CD14-positive monocyte (primary cell): ENCODE data around the gene PARD6B. TPM values are rescaled to one million over a fixed set of nuclear protein-coding genes. Genes with fewer than 3 reads are reported as not detected.

Experiments
- DNase-seq, 3 donors: peaks; one replicate each; pipeline ENCODE4 v3.0.0-alpha.2; 2011 to 2022
- H2AFZ ChIP-seq: 2 replicates; pipeline ENCODE4 v1.6.0; 2012; ENCODE audit warnings: mild to moderate bottlenecking, low read depth, low read length, inconsistent platforms; ENCODE audit not compliant: insufficient read depth, poor library complexity, severe bottlenecking
- H3K27ac ChIP-seq, 2 donors: 1 replicate in 1 of 2; 2 replicates in 1 of 2; pipeline ENCODE4 v1.5.1; 2012 to 2013; ENCODE audit warnings: low read length in 2 of 2, control low read depth in 1 of 2, inconsistent platforms in 1 of 2, low read depth in 1 of 2, mild to moderate bottlenecking in 1 of 2
- H3K27me3 ChIP-seq, 2 donors: one replicate each; pipeline versions ENCODE4 v1.6.0 to v1.6.1; 2011 to 2013; ENCODE audit warnings: low read length in 2 of 2; ENCODE audit not compliant: control insufficient read depth in 2 of 2, insufficient read depth in 2 of 2
- H3K36me3 ChIP-seq, 2 donors: replicated peaks in 1 of 2; 1 replicate in 1 of 2; 2 replicates in 1 of 2; pipeline versions ENCODE4 v1.5.1 to v1.6.1; 2012 to 2013; ENCODE audit warnings: low read length in 2 of 2, control low read depth in 1 of 2, inconsistent platforms in 1 of 2, mild to moderate bottlenecking in 1 of 2; ENCODE audit not compliant: insufficient read depth in 2 of 2, control insufficient read depth in 1 of 2
- H3K4me1 ChIP-seq, 2 donors: 1 replicate in 1 of 2; 2 replicates in 1 of 2; pipeline versions ENCODE4 v1.5.1 to v1.6.1; 2012 to 2013; ENCODE audit warnings: low read length in 2 of 2, control low read depth in 1 of 2, inconsistent platforms in 1 of 2, mild to moderate bottlenecking in 1 of 2, moderate library complexity in 1 of 2; ENCODE audit not compliant: insufficient read depth in 2 of 2, control insufficient read depth in 1 of 2
- H3K4me2 ChIP-seq: replicated peaks from 2 replicates; pipeline ENCODE3; 2012; ENCODE audit warnings: low read length, moderate library complexity, mild to moderate bottlenecking; ENCODE audit not compliant: poor library complexity, severe bottlenecking; ENCODE audit errors: extremely low read depth
- H3K4me3 ChIP-seq, 3 experiments: fragments of 200-600 bp in 1 of 3; sonication (generic) in 1 of 3; replicated peaks in 1 of 3; 1 replicate in 2 of 3; 2 replicates in 1 of 3; pipeline ENCODE4 v1.5.1; 2011 to 2013; ENCODE audit warnings: low read length in 3 of 3, mild to moderate bottlenecking in 3 of 3, control low read depth in 2 of 3, low read depth in 2 of 3, inconsistent platforms in 1 of 3, moderate library complexity in 1 of 3
- H3K79me2 ChIP-seq: 2 replicates; pipeline ENCODE4 v1.6.0; 2012; ENCODE audit warnings: mild to moderate bottlenecking, control low read depth, inconsistent platforms, low read length, moderate library complexity; ENCODE audit not compliant: insufficient read depth
- H3K9ac ChIP-seq: 2 replicates; pipeline ENCODE4 v1.6.0; 2017; ENCODE audit warnings: low read length, mild to moderate bottlenecking; ENCODE audit not compliant: insufficient read depth, poor library complexity, severe bottlenecking
- H3K9me3 ChIP-seq, 2 donors: replicated peaks in 1 of 2; 1 replicate in 1 of 2; 2 replicates in 1 of 2; pipeline versions ENCODE4 v1.5.1 to v1.6.1; 2012 to 2013; ENCODE audit warnings: low read length in 2 of 2, control low read depth in 1 of 2; ENCODE audit not compliant: control insufficient read depth in 1 of 2, insufficient read depth in 1 of 2
- H4K20me1 ChIP-seq: 2 replicates; pipeline ENCODE4 v1.6.0; 2012; ENCODE audit warnings: mild to moderate bottlenecking, low read length, control low read depth, moderate library complexity; ENCODE audit not compliant: insufficient read depth
- H3K27ac Mint-ChIP-seq, 7 donors: one replicate each; pipeline ENCODE4 v1.8.0; 2020; ENCODE audit warnings: mild to moderate bottlenecking in 7 of 7, mixed read lengths in 7 of 7, moderate library complexity in 6 of 7, inconsistent platforms in 2 of 7
- H3K27me3 Mint-ChIP-seq, 3 donors: one replicate each; pipeline ENCODE4 v1.8.0; 2021 to 2022; ENCODE audit warnings: low read depth in 3 of 3, mild to moderate bottlenecking in 3 of 3, mixed read lengths in 3 of 3, moderate library complexity in 3 of 3, inconsistent platforms in 1 of 3
- H3K36me3 Mint-ChIP-seq, 2 donors: one replicate each; pipeline ENCODE4 v1.8.0; 2020; ENCODE audit warnings: mixed read lengths in 2 of 2, inconsistent platforms in 1 of 2, mild to moderate bottlenecking in 1 of 2
- H3K4me1 Mint-ChIP-seq: one replicate; pipeline ENCODE4 v1.8.0; 2020; ENCODE audit warnings: mild to moderate bottlenecking, mixed read lengths
- H3K4me3 Mint-ChIP-seq, 2 donors: one replicate each; pipeline ENCODE4 v1.8.0; 2020; ENCODE audit warnings: mild to moderate bottlenecking in 2 of 2, mixed read lengths in 2 of 2, moderate library complexity in 1 of 2
- H3K9me3 Mint-ChIP-seq, 7 donors: one replicate each; pipeline ENCODE4 v1.8.0; 2020 to 2022; ENCODE audit warnings: mixed read lengths in 7 of 7, mild to moderate bottlenecking in 6 of 7, moderate library complexity in 6 of 7, inconsistent platforms in 2 of 7
- WGBS: methylation state at CpG from one replicate; pipeline ENCODE4 v1.1.5; 2013; ENCODE audit warnings: missing lambda C conversion rate; ENCODE audit not compliant: insufficient coverage; 5-methylcytosine and 5-hydroxymethylcytosine counted together
- intact Hi-C, 2 donors: fragments of 100-400 bp; cut with micrococcal nuclease; formaldehyde crosslinking; loops; one replicate each; pipeline versions ENCODE4 v1.15.0 to v1.15.1; 2023
- polyA plus RNA-seq, 3 donors: library from polyadenylated mRNA; depleted of rRNA in 1 of 3; unstranded in 2 of 3; stranded (reverse) in 1 of 3; fragments of 300-500 nt in 2 of 3; fragments of >200 nt in 1 of 3; fragmentation: Illumina TruSeq in 2 of 3; gene quantifications; 1 replicate in 2 of 3; 2 replicates in 1 of 3; pipeline ENCODE4 v1.2.3, GENCODE V29; 2012 to 2021
- TF ChIP-seq, protein P1 (sequence below): fragments of 200-600 bp; IDR thresholded peaks from one replicate; pipeline ENCODE4 v1.8.0; 2022; ENCODE audit warnings: antibody characterized with exemption, mild to moderate bottlenecking

PARD6B gene
- polyA plus RNA-seq, 3 donors = 0.04 to 0.13 (median 0.13) TPM

DNA sequence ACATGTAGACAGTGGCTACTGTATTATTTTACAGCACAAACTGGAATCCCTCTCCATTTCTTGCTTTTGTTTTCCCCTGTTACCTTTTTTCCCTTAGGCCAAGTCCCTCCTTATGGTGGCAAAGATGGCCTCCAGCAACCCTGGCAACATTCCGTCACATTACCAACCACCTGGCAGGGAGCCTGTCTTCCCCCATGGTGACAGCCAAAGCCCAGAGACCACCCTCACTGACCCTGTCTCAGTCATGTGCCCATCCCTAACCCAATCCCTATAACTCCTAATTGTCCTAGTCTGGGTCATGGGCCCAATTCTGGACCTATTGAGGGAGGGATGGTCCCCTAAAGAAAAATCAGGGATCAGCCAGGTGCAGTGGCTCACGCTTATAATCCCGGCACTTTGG, 27.6 kb downstream of the PARD6B start:
- H3K4me2 ChIP-seq = no peak overlapping the region
- H3K27ac Mint-ChIP-seq = no peak overlapping the region
- H3K4me1 Mint-ChIP-seq = peaks cover 2% of the 10 kb centered on the region
- intact Hi-C loops = no loop called here
- no peaks in the 10 kb centered on the region for H3K79me2 ChIP-seq
- H3K4me3 Mint-ChIP-seq = no peak overlapping the region
- H3K27me3 ChIP-seq = no peaks in the 10 kb centered on the region
- TF ChIP-seq, protein P1, sequence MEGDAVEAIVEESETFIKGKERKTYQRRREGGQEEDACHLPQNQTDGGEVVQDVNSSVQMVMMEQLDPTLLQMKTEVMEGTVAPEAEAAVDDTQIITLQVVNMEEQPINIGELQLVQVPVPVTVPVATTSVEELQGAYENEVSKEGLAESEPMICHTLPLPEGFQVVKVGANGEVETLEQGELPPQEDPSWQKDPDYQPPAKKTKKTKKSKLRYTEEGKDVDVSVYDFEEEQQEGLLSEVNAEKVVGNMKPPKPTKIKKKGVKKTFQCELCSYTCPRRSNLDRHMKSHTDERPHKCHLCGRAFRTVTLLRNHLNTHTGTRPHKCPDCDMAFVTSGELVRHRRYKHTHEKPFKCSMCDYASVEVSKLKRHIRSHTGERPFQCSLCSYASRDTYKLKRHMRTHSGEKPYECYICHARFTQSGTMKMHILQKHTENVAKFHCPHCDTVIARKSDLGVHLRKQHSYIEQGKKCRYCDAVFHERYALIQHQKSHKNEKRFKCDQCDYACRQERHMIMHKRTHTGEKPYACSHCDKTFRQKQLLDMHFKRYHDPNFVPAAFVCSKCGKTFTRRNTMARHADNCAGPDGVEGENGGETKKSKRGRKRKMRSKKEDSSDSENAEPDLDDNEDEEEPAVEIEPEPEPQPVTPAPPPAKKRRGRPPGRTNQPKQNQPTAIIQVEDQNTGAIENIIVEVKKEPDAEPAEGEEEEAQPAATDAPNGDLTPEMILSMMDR = no peak
- H3K9ac ChIP-seq = no peak overlapping the region
- H3K36me3 Mint-ChIP-seq = no peaks in the 10 kb centered on the region
- no peaks in the 10 kb centered on the region for H4K20me1 ChIP-seq
- no peaks in the 10 kb centered on the region for H3K36me3 ChIP-seq
- H3K27ac ChIP-seq = no peak overlapping the region
- no peak for DNase-seq
- no peaks in the 10 kb centered on the region for H3K9me3 ChIP-seq
- no peaks in the 10 kb centered on the region for H3K9me3 Mint-ChIP-seq
- no peaks in the 10 kb centered on the region for H3K4me1 ChIP-seq
- no peak overlapping the region for H2AFZ ChIP-seq
- peaks cover 0 to 7% (median 4%) of the 10 kb centered on the region in 3 donors for H3K27me3 Mint-ChIP-seq
- H3K4me3 ChIP-seq = no peak overlapping the region
- 88% methylated on average over 1 of the region's 3 CpGs for WGBS

DNA sequence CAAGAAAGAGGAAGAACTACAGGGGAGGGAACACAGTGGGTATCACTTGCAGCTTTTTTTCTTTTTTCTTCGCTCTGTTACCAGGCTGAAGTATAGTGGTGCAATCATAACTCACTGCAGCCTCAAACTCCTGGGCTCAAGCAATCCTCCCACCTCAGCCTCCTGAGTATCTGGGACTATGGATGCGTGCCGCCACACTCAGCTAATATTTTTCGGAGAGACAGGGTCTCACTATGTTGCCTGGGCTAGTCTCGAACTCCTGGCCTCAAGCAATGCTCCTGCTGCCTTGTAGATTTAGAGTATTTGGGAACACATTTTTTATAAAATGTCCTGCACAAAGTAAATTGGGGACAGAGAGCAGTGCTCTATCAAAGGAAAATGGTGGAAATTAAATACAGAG, 28.3 kb downstream of the PARD6B start:
- Mint-ChIP-seq H3K36me3 (no peaks in the 10 kb centered on the region), H3K4me1 (peaks cover 2% of the 10 kb centered on the region), H3K27ac (no peak overlapping the region), H3K4me3 (no peak overlapping the region), H3K27me3 (peaks cover 0 to 7% (median 4%) of the 10 kb centered on the region in 3 donors), H3K9me3 (no peaks in the 10 kb centered on the region)
- no peaks in the 10 kb centered on the region for H3K79me2 ChIP-seq
- TF ChIP-seq, protein P1 = no peak
- H3K4me3 ChIP-seq = no peak overlapping the region
- intact Hi-C loops = no loop called here
- H3K9me3 ChIP-seq = no peaks in the 10 kb centered on the region
- H2AFZ ChIP-seq = no peak overlapping the region
- no peak overlapping the region for H3K27ac ChIP-seq
- H3K4me1 ChIP-seq = no peaks in the 10 kb centered on the region
- no peak overlapping the region for H3K4me2 ChIP-seq
- no peaks in the 10 kb centered on the region for H4K20me1 ChIP-seq
- 75% methylated on average over 5 of the region's 5 CpGs for WGBS
- DNase-seq = no peak
- no peak overlapping the region for H3K9ac ChIP-seq
- H3K36me3 ChIP-seq = no peaks in the 10 kb centered on the region
- no peaks in the 10 kb centered on the region for H3K27me3 ChIP-seq
